HG02642 (cell line): ENCODE data around the gene SLC38A8.

Source experiments
- ATAC-seq: cut with Tn5 transposase; IDR thresholded peaks from one replicate; pipeline ENCODE4 v1.9.1; 2021; ENCODE audit warnings: mild to moderate bottlenecking; ENCODE audit not compliant: unreplicated experiment, poor library complexity

SLC38A8 gene

GRCh38 chr16:84042308-84042878 is at the start of gene SLC38A8:
SLC38A8 (minus strand) TSS chr16:84042795; CDS start chr16:84042157, 638 bp downstream.
- no peak for ATAC-seq

DNA sequence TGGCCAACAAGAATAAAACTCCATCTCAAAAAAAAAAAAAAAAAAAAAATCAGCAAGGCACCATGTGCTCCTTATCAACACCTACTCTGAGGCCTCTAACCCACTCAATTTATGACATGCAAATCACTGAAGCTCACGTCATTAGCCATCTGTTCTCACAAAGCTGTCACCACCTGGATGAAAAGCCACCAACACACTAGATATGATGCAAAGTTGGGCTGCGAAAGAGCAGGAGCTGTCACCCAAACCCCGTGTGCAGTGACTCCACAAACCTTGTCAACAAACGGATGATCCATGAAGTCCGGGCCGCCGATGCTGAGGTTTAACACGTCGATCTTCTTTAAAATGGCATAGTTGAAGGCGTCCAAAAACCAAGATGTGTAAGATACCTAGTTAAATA is 48.9 kb upstream of the SLC38A8 start:
- ATAC-seq: no peak

- no peak for ATAC-seq
These were observed 47.6 kb upstream of the SLC38A8 start for GRCh38 chr16:84090211-84090610.

DNA sequence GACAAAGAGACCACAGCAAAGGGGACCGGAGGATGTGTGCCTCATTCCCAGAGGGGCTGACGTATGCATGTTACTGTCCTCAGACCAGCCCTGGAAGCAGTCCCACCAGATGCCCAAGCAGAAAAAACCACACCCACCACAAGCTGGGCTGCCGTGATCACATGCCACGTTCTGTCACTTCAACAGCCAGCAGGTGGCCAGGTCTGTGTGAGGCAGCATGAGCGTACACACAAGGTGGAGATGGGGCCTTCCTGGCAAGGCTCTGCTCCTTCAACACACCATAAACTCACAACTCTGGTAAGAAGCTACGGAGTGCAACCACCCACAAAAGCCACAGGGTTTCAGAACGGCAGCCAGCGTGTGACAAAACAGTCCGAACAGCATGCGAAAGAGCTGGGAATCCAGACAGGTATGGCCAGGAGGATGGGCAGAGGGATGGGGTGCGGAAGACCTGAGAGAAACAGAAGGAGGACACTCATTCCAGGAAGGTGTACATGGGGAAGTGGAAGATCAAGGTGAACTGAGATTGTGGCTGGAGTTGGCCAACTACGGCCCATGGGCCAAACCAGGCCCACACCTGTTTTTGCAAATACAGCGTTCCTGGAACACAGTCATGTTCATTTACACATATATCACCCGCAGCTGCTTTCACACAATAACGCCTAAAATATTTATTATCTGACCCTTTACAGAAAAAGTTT is 46.2 kb upstream of the SLC38A8 start:
- peak; percentile 84 for ATAC-seq

DNA sequence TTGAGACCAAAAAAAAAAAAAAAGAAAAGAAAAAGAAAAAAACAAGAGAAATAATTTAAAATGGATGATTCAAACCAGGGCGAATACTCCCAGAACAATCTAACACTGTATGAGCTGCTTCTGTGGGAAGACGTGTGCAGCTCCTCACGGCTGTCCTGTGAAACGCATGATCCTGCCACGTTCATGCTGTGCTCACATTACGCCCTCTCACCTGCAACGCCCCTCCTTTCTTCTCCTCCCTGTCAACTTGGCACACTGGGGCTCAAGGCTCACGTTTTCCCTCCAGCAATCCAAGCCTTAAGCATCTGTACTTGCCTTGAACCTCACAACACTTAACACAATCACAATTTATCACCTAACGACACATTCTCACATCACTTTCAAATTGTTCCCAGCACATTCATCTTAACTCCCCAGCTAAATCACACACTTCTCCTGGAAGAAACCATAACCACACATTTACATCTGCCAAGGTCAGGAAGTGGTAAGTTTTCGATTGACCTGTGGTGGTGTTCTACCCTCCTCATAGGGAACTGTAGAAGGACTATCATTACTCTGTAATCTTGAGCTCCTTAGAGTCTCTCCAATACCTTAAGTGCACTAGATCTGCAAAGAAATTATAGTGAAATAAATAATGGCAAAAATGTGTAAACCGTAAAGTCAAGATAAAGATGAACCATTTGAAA is 45.0 kb upstream of the SLC38A8 start:
- ATAC-seq: no peak

- ATAC-seq: no peak
These were observed 44.4 kb upstream of the SLC38A8 start for GRCh38 chr16:84087001-84087400.

DNA sequence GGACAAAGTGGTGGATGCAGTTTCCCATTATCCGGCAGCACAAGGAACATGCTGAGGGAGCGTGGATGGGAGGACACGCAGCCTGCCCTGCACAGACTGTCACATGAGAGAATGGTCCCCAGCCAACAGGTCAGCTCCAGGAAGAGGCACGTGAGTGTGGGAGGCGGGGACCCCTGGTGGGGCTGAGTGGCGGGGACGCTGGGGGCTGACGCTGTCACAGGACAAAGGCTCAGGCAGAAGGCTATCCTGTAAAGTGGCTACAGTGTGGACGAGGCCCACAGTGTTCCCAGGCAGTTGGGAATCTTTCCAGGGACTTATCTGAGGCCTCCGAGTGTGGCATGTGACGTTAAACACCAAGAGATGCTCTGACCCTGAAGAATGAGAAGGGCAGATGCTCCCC is 43.7 kb upstream of the SLC38A8 start:
- no peak for ATAC-seq

DNA sequence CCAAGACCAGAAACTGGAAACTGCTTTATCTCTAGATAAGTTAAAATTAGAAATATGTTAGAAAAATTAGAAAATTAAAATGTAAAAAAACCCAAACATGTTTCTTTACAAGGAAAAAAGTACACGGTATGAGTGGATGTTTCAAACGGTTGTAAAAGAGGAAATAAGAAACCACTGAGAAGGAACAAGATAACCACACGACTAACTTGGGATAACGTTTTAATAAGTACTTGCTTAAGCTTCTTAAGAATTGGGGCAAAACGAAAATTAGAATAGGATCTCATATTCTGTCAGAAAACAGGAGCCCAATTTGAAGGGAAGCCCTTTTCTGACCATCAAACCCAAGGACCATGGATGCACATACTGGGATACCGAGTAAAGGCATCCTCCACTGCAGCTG is 43.2 kb upstream of the SLC38A8 start:
- ATAC-seq: no peak

DNA sequence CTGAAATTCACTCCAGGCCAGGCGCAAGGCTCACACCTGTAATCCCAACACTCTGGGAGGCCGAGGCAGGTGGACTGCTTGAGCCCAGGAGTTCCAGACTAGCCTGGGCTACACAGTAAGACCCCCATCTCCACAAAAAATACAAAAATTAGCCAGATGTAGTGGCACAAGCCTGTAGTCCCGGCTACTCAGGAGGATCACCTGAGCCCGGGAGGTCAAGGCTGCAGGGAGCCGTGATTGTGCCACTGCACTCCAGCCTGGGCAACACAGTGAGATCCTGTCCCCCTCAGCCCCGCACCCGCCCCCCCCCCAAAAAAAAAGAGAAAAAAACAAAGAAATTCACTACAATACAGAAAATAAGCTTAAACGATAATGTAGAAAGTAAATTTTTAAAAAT is 42.7 kb upstream of the SLC38A8 start:
- no peak for ATAC-seq

GRCh38 chr16:84084570-84085270 is 42.1 kb upstream of the SLC38A8 start:
- peak; percentile 53 for ATAC-seq

DNA sequence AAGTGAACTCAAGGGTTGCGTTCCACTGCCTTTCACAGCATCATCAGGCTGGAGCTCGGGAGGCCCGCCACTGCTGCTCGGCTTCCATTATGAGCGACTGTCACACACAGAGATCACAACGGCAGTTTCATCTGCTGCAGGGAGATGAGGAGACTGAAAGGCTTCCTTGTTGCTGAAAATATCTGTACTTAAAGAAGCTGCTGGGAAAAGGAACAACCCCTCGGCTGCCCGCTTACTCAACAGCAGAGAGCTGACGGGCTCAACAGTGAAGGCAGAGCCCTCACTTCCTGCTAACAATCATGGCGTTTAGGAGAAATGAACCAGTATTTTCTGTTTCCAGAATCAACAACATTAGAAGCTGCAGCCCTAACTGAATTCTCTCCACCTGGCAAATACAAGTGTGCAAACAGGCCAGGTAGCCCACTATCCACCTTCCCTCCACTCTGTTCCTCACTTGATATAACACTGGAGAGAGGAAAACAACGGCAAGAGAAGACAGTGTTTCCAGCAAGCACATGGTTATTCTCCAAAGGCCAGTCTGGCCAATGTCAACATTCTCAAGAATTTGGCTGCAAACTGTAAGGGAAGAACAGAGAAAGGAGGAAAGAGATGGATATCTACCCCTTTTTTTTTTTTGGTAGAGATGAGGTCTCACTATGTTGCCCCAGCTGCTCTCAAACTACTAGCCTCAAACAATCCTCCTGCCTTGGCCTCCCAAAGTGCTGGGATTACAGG is 40.4 kb upstream of the SLC38A8 start:
- ATAC-seq: no peak

DNA sequence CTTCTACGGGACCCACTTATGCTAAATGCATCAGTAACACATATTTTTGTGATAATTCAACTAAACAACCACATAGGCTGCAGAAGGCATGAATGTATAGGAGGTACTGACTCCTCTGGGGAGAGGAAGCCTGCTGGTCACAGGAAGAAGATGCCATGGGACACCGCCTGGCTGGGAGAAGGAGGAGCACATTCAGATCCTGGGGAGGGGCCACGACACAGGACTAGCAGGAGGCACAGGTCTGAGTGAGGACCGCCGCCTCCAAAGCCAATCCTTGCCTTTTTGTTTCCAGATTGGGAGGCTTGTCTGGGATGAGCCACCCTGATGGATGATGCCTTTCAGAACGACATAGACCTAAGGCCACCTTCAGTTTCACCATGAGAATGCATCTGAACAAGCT is 39.5 kb upstream of the SLC38A8 start:
- ATAC-seq: no peak

DNA sequence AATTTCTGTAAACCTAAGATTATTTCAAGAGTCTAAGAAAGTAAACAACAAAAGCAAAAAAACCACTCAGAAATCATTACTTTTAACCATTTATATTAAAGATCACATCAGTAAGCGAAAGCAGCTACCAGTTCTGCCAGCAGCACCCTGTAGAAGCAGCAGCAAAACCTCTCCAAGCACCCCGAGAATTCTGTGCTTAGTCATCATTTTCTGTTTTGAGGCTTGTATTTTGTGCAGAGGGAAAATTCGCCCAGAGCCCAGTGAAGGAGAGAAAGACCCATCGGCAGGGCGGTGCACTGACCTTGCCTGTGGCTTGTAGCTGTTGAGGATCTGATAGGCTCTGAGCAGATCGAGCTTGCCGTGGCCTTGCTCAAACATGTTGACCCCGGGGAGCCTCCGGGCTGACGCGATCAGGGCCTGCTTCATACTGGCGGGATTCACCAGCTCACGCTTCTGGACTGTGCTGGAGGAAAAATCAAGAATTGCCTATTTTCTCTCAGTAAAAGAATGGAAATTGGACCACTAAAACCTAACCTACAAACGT is 38.9 kb upstream of the SLC38A8 start:
- ATAC-seq: no peak

- no peak for ATAC-seq
These were observed 38.2 kb upstream of the SLC38A8 start for GRCh38 chr16:84080813-84081212.

- ATAC-seq: no peak
These were observed 37.8 kb upstream of the SLC38A8 start for GRCh38 chr16:84080378-84080777.

DNA sequence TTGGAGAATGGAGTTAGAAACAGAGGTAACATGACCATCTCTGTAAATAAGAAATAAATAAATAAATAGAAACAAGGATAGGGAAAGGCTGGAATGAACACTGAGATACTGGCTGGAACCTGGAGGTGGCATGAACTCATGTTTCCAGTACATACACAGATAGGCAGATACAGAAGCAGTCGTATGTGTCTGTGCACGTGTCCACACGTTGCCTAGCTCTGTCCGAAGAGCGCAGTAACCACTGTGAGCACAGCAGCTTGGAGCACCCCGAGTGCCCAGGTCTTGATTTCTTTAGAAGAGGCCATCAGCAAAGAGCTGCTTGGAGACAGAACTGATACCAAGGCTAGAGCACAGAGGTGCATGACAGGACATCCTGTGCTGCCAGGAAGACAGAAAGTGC is 37.1 kb upstream of the SLC38A8 start:
- no peak for ATAC-seq

DNA sequence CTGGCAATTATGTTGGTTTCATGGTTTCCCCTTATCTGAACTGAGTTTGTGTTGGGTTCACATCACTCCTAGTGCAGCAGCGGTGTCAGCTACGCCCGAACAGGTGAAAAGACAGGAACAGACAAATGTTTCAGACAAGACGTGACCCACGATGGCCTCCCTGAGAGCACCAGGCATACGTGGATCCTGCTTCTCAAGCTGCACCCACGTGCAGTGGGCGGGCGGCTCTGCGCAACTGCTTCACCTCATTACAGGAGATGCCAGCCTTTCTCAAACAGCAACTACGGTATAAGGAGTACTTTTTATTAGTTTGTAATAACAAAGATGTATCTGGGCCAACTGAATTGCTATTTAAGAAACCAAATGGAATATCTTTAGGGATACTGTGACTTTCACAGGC is 32.8 kb upstream of the SLC38A8 start:
- ATAC-seq: no peak

DNA sequence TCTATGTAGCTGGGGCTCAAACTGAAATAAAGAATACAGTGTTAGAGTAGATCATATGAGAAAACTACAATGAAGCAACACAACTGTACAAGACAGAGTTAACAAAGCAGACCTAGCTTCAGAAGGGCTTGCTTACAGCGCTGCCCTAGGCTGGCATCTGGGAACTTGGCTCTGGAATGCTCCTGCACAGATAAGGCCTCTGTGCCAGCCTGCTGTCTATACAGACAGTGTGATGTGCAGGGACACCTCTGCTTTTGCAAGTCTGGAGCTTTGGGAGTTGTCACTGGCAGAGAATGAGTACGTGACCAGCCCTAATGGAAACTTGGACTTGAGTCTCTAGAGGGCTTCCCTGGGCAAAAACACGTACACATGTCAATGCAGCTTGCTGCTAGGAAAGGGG is 32.1 kb upstream of the SLC38A8 start:
- no peak for ATAC-seq

DNA sequence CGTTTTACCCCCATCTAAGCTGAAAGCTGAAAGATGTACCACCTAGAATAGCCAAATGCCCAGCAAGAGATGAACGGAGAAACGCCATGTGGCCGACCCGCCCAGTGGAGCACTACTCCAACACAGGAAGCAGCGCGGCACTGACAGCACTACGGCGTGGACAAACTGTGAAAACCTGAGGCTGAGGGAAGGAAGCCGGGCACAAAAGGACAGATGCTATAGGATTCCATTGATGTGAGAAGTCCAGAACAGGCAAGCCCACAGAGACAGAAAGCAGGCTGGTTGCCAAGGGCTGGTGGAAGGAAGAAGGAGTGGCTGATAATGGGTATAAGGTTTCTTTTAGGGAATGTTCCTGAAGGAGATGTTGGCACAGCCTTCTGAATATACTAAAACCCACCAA is 29.4 kb upstream of the SLC38A8 start:
- ATAC-seq: no peak

DNA sequence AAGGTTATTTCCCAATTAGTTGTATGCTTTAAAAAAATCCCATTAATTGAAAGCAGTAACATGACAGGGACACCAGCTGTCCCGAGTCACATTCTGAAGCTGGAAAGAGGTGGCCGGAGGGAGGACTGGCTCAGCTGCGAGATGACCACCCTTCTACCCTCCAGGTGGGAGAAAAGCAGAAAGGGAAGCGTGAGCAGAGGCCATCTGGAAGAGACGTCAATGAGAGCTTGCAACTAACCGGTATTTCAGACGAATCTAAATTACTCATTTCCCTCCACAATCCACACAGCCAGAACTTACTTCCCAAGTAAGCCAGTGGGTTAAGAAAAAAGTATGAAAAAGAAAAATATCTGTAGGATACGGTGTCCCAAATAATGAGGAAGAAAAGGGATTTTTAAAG is 28.5 kb upstream of the SLC38A8 start:
- ATAC-seq: no peak
